ENCODE data around the gene REC8. TPM values are rescaled to one million over a fixed set of nuclear protein-coding genes. Genes with fewer than 3 reads are reported as not detected.

REC8 gene
- total RNA-seq, 1 donor from 2014 or later: 18.4 TPM

DNA sequence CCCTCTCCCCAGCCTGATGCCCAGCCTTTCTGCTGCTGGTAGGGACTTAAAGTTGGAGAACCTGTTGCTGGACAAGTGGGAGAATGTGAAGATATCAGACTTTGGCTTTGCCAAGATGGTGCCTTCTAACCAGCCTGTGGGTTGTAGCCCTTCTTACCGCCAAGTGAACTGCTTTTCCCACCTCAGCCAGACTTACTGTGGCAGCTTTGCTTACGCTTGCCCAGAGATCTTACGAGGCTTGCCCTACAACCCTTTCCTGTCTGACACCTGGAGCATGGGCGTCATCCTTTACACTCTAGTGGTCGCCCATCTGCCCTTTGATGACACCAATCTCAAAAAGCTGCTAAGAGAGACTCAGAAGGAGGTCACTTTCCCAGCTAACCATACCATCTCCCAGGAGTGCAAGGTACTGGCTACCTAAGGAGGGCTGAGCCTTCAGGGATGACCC is 35.2 kb downstream of the REC8 start:
- Histone ChIP-seq H3K4me3 (no peak overlapping the region), H3K27ac (no peak overlapping the region), H3K4me1 (peaks cover under 1% of the 10 kb centered on the region), H3K9me3 (no peaks in the 10 kb centered on the region), H3K36me3 (peaks cover 71% of the 10 kb centered on the region), H3K27me3 (ENCODE audit: low read depth) (no peaks in the 10 kb centered on the region)
- intact Hi-C loops (cut with DNase I): no loop called here
- TF ChIP-seq, protein P1, sequence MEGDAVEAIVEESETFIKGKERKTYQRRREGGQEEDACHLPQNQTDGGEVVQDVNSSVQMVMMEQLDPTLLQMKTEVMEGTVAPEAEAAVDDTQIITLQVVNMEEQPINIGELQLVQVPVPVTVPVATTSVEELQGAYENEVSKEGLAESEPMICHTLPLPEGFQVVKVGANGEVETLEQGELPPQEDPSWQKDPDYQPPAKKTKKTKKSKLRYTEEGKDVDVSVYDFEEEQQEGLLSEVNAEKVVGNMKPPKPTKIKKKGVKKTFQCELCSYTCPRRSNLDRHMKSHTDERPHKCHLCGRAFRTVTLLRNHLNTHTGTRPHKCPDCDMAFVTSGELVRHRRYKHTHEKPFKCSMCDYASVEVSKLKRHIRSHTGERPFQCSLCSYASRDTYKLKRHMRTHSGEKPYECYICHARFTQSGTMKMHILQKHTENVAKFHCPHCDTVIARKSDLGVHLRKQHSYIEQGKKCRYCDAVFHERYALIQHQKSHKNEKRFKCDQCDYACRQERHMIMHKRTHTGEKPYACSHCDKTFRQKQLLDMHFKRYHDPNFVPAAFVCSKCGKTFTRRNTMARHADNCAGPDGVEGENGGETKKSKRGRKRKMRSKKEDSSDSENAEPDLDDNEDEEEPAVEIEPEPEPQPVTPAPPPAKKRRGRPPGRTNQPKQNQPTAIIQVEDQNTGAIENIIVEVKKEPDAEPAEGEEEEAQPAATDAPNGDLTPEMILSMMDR (IDR thresholded peaks at IDR 0.05): no peak
- no peak for ATAC-seq
- no peak for DNase-seq

DNA sequence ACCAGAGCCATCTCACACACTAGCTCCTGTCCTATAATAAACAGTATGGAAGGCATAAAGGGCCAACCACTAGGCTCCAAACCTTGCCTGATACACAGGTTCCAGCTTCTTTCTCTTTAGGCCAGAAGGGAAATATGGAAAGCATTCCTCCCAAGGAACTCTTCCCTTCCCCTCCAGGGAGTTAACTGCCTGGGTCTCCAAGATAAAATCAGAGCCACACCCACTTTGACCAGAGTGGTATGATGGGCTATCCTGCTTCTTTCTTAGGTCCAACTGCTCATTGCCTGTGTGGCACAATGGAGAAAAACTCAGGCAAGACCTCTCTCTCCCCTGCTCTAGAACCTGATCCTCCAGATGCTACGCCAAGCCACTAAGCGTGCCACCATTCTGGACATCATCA is 35.7 kb downstream of the REC8 start:
- Histone ChIP-seq H3K36me3 (peaks cover 71% of the 10 kb centered on the region), H3K27me3 (ENCODE audit: low read depth) (no peaks in the 10 kb centered on the region), H3K27ac (no peak overlapping the region), H3K4me3 (no peak overlapping the region), H3K4me1 (peaks cover 6% of the 10 kb centered on the region), H3K9me3 (no peaks in the 10 kb centered on the region)
- TF ChIP-seq, protein P1 (IDR thresholded peaks at IDR 0.05): no peak
- DNase-seq (no peak), ATAC-seq (no peak)
- intact Hi-C loops (cut with DNase I): no loop called here

DNA sequence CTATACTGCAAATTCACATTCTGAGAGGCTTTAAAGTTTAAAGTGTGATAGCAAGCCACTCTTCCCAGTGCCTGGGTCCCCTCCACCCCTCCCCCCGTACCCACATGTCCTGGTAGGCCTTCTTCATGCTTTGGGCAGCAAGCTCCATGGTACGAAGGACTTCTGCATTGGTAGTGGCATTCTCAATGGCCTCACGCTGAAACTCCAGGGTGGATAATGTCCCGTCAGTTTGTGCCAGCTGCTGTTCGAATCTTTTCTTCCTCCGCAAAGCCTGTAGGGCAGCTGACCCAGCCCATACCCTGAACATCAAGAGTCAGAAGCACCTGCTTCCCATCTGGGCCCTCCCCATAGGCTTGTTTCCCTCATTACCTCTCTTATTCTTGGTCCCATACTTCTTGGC is 39.4 kb downstream of the REC8 start:
- peaks cover 31% of the 10 kb centered on the region for H3K4me1 ChIP-seq
- TF ChIP-seq, protein P1 (IDR thresholded peaks at IDR 0.05): no peak
- intact Hi-C loops (cut with DNase I): no loop called here
- H3K27ac ChIP-seq: no peak overlapping the region
- no peak overlapping the region for H3K4me3 ChIP-seq
- no peaks in the 10 kb centered on the region for H3K27me3 ChIP-seq (ENCODE audit: low read depth)
- H3K36me3 ChIP-seq: peaks cover 51% of the 10 kb centered on the region
- no peak for ATAC-seq
- no peaks in the 10 kb centered on the region for H3K9me3 ChIP-seq
- no peak for DNase-seq

DNA sequence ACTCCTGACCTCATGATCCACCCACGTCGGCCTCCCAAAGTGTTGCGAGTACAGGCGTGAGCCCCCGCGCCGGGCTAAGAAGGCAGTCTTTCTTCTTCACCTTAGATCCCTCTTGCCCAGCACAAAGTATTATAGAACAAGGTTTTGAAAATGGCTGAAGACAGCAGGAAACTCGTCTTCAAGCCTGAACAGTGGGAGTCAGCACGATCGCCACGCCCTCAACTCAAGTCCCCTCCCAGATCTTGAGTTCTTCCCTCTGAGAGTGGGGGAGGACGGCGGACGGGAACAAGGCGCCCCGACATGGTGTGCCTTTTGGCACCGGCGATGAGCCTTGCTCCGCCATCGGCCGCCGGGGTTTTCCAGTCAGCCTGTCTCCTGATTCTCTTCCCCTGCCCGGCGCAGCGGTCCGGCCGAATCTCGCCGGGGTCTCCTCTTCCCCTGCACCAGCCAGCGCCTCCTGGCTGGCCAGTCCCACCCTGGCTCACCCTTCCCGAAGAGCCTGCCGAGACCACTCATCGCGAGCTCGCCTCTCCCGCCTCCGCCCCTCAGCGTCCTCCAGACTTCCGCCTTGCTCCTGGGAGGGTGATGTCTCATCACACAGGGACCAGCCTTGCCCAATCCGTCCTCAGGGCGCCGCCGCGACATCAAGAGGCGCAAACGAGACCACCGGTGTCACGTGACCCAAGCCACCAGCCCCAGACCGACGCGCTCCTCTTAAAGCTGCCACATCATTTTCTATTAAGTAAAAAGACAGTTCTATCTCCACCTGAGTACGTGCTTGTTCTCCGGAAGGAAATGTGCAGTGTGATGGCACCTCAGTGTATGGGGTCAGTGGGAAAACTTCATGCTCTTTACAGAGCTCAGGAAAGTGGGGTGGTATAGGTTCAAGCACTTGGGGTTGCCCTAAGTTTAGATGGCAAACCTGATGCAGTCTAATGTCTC is 41.3 kb downstream of the REC8 start, which contains the start of gene CHMP4A:
TSS of gene CHMP4A (minus strand) at position 565 of the 942 bp plus-strand sequence. CDS start at position 516, 49 bp downstream.
- peaks cover 46% of the 10 kb centered on the region for H3K36me3 ChIP-seq
- DNase-seq: peak; percentile 99

DNA sequence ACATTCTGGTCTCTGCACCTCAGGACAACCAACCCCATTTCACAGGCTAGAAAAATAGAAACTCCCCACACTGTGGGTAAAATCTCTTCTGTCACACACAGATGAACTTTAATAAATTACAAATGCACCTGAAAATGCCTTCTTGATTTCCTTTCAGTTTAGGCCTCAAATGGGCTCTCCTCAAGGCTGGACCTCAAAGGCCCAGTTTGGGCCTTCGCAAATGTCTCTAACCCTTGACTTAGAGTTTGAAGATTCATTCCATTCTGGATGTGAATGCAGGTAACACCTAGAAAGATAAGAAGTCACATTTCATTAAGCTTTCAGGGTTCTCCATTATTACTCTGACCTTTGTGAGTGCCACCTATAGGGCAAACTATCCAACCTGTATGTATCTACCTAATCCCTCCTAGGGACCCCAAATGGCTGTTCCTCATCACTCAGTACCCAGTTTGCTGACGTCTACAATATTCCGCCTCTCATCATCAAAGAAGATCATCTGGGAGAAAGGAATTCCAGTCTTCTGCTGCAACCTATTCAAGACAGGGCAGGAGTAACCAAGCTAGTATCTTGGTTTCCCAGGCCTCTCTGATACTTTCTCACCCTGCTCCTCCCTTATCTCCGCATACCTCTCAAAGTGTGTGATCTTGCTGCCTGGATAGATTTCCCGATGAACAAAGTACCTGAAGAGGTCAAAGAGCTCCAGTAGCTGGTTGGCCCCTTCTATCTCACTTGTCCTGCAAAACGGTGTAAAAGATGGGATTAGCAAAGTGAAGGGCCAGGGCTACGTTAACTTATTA is 42.2 kb downstream of the REC8 start:
- peaks cover 33% of the 10 kb centered on the region for H3K4me1 ChIP-seq
- H3K27me3 ChIP-seq (ENCODE audit: low read depth): no peaks in the 10 kb centered on the region
- H3K27ac ChIP-seq: peak overlapping the region; percentile 96
- peak overlapping the region; percentile 75 for H3K4me3 ChIP-seq
- H3K9me3 ChIP-seq: no peaks in the 10 kb centered on the region
- ATAC-seq (no peak), DNase-seq (no peak)
- H3K36me3 ChIP-seq: peaks cover 37% of the 10 kb centered on the region
- intact Hi-C loops (cut with DNase I): no loop called here
- TF ChIP-seq, protein P1 (IDR thresholded peaks at IDR 0.05): no peak

More for the DNA sequence above, 41.3 kb downstream of the REC8 start, which contains the start of gene CHMP4A:
- Histone ChIP-seq H3K27ac (peak within 1 kb of the TSS; percentile 96), H3K4me1 (peaks cover 33% of the 10 kb centered on the region), H3K4me3 (peak within 1 kb of the TSS; percentile 75), H3K27me3 (ENCODE audit: low read depth) (no peaks in the 10 kb centered on the region), H3K9me3 (no peaks in the 10 kb centered on the region)
- TF ChIP-seq, protein P1 (IDR thresholded peaks at IDR 0.05): no peak
- intact Hi-C loops (cut with DNase I): no loop called here
- ATAC-seq: peak; percentile 95
